Measurements from ENCODE around the gene NKTR.
A peak's percentile ranks its signal among the peaks of the same experiment; 100 is the strongest.
"Not testable (repeated sequence)": the region's sequence is repeated elsewhere in the genome, so short reads cannot be mapped to it uniquely, and the experiment has no call there.

The NKTR gene

GRCh38 chr3:42597098-42597497 is 3.4 kb upstream of the NKTR start:
- not testable (repeated sequence) for DNase-seq

- DNase-seq = peak in 1 of 2 experiments; percentile 64
These were observed 631 bp downstream of the NKTR start for GRCh38 chr3:42600958-42601675.

- no peak for DNase-seq
These were observed 1.6 kb downstream of the NKTR start for GRCh38 chr3:42601896-42602581.

- DNase-seq = no peak
These were observed 2.5 kb downstream of the NKTR start for GRCh38 chr3:42602961-42603360.

GRCh38 chr3:42605546-42606173 is 5.2 kb downstream of the NKTR start:
- DNase-seq = peak in 1 of 2 experiments; percentile 15

- DNase-seq = no peak
These were observed 8.1 kb downstream of the NKTR start for GRCh38 chr3:42608581-42608980.

GRCh38 chr3:42610976-42611375 is 10.5 kb downstream of the NKTR start:
- DNase-seq = no peak

- no peak for DNase-seq
These were observed 11.7 kb downstream of the NKTR start for GRCh38 chr3:42612217-42612616.

- no peak for DNase-seq
These were observed 12.4 kb downstream of the NKTR start for GRCh38 chr3:42612928-42613327.

- DNase-seq = no peak
These were observed 13.0 kb downstream of the NKTR start for GRCh38 chr3:42613462-42613861.

GRCh38 chr3:42631620-42632019 is 31.1 kb downstream of the NKTR start:
- DNase-seq = no peak

GRCh38 chr3:42632146-42632545 is 31.7 kb downstream of the NKTR start:
- no peak for DNase-seq

- DNase-seq = no peak
These were observed 33.1 kb downstream of the NKTR start for GRCh38 chr3:42633544-42633943.

- no peak for DNase-seq
These were observed 34.6 kb downstream of the NKTR start for GRCh38 chr3:42635111-42635510.

GRCh38 chr3:42637001-42637400 is 36.5 kb downstream of the NKTR start:
- DNase-seq = no peak

GRCh38 chr3:42638339-42638842 is 37.9 kb downstream of the NKTR start:
- no peak for DNase-seq

GRCh38 chr3:42639192-42639591 is 38.7 kb downstream of the NKTR start:
- no peak for DNase-seq

- no peak for DNase-seq
These were observed 39.6 kb downstream of the NKTR start for GRCh38 chr3:42640129-42640528.

GRCh38 chr3:42640771-42641370 is 40.4 kb downstream of the NKTR start:
- DNase-seq = no peak

- no peak for DNase-seq
These were observed 47.5 kb downstream of the NKTR start for GRCh38 chr3:42647821-42648459.

- DNase-seq = no peak
These were observed 48.5 kb downstream of the NKTR start for GRCh38 chr3:42649006-42649405.

- DNase-seq = no peak
These were observed 49.3 kb downstream of the NKTR start for GRCh38 chr3:42649783-42650182.

All from NCI-H524 (cell line).